ENCODE measurements around the gene KAT2A.
"Not testable (repeated sequence)": the region's sequence is repeated elsewhere in the genome, so short reads cannot be mapped to it uniquely, and the experiment has no call there.

The KAT2A gene

GRCh38 chr17:42143138-42143537 lies 22.0 kb upstream of the KAT2A start:
- DNase-seq (ENCODE audit: low spot score); H3K27me3 Mint-ChIP-seq (ENCODE audit: low read depth); H3K4me1 Mint-ChIP-seq (ENCODE audit: low read depth); H3K4me3 Mint-ChIP-seq; H3K27ac Mint-ChIP-seq; H3K9me3 Mint-ChIP-seq: not testable (repeated sequence)
- peaks cover 18% of the 10 kb centered on the region for H3K36me3 Mint-ChIP-seq (ENCODE audit: low read depth)

- H3K36me3 Mint-ChIP-seq (ENCODE audit: low read depth) = peaks cover 18% of the 10 kb centered on the region
- H3K4me1 Mint-ChIP-seq (ENCODE audit: low read depth) = peaks cover 4% of the 10 kb centered on the region
- no peak overlapping the region for H3K4me3 Mint-ChIP-seq
- no peaks in the 10 kb centered on the region for H3K27me3 Mint-ChIP-seq (ENCODE audit: low read depth)
- DNase-seq (ENCODE audit: low spot score) = no peak
- H3K9me3 Mint-ChIP-seq = no peaks in the 10 kb centered on the region
- H3K27ac Mint-ChIP-seq = no peak overlapping the region
Observed at GRCh38 chr17:42142371-42142896, 21.3 kb upstream of the KAT2A start.

- Mint-ChIP-seq H3K36me3 (ENCODE audit: low read depth) (peaks cover 17% of the 10 kb centered on the region), H3K27ac (no peak overlapping the region), H3K27me3 (ENCODE audit: low read depth) (no peaks in the 10 kb centered on the region), H3K4me1 (ENCODE audit: low read depth) (peaks cover 2% of the 10 kb centered on the region), H3K9me3 (no peaks in the 10 kb centered on the region), H3K4me3 (no peak overlapping the region)
- no peak for DNase-seq (ENCODE audit: low spot score)
Observed at GRCh38 chr17:42141382-42141781, 20.2 kb upstream of the KAT2A start.

GRCh38 chr17:42140690-42141089 lies 19.5 kb upstream of the KAT2A start:
- H3K9me3 Mint-ChIP-seq; H3K27ac Mint-ChIP-seq; H3K27me3 Mint-ChIP-seq (ENCODE audit: low read depth); H3K4me1 Mint-ChIP-seq (ENCODE audit: low read depth); H3K4me3 Mint-ChIP-seq; DNase-seq (ENCODE audit: low spot score): not testable (repeated sequence)
- peaks cover 18% of the 10 kb centered on the region for H3K36me3 Mint-ChIP-seq (ENCODE audit: low read depth)

GRCh38 chr17:42138749-42139492 lies 17.8 kb upstream of the KAT2A start:
- peaks cover 16% of the 10 kb centered on the region for H3K36me3 Mint-ChIP-seq (ENCODE audit: low read depth)
- no peak for DNase-seq (ENCODE audit: low spot score)
- H3K4me3 Mint-ChIP-seq = no peak overlapping the region
- no peaks in the 10 kb centered on the region for H3K27me3 Mint-ChIP-seq (ENCODE audit: low read depth)
- peaks cover 9% of the 10 kb centered on the region for H3K4me1 Mint-ChIP-seq (ENCODE audit: low read depth)
- H3K27ac Mint-ChIP-seq = no peak overlapping the region
- H3K9me3 Mint-ChIP-seq = no peaks in the 10 kb centered on the region

GRCh38 chr17:42136654-42137051 lies 15.5 kb upstream of the KAT2A start:
- H3K9me3 Mint-ChIP-seq = no peaks in the 10 kb centered on the region
- H3K4me1 Mint-ChIP-seq (ENCODE audit: low read depth) = peaks cover 22% of the 10 kb centered on the region
- no peak overlapping the region for H3K4me3 Mint-ChIP-seq
- no peak overlapping the region for H3K27ac Mint-ChIP-seq
- DNase-seq (ENCODE audit: low spot score) = no peak
- no peaks in the 10 kb centered on the region for H3K27me3 Mint-ChIP-seq (ENCODE audit: low read depth)
- H3K36me3 Mint-ChIP-seq (ENCODE audit: low read depth) = peaks cover 19% of the 10 kb centered on the region

- peak overlapping the region; percentile 5 for H3K27ac Mint-ChIP-seq
- peaks cover 24% of the 10 kb centered on the region for H3K4me1 Mint-ChIP-seq (ENCODE audit: low read depth)
- H3K36me3 Mint-ChIP-seq (ENCODE audit: low read depth) = peaks cover 16% of the 10 kb centered on the region
- H3K4me3 Mint-ChIP-seq = no peak overlapping the region
- DNase-seq (ENCODE audit: low spot score) = no peak
- H3K9me3 Mint-ChIP-seq = no peaks in the 10 kb centered on the region
- H3K27me3 Mint-ChIP-seq (ENCODE audit: low read depth) = no peaks in the 10 kb centered on the region
Observed at GRCh38 chr17:42135664-42136653, 14.8 kb upstream of the KAT2A start.

- H3K27ac Mint-ChIP-seq = no peak overlapping the region
- H3K4me3 Mint-ChIP-seq = no peak overlapping the region
- peaks cover 24% of the 10 kb centered on the region for H3K4me1 Mint-ChIP-seq (ENCODE audit: low read depth)
Observed at GRCh38 chr17:42135151-42135550, 14.0 kb upstream of the KAT2A start.

GRCh38 chr17:42133461-42134041 lies 12.4 kb upstream of the KAT2A start:
- DNase-seq (ENCODE audit: low spot score) = no peak
- no peak overlapping the region for H3K4me3 Mint-ChIP-seq
- peaks cover 22% of the 10 kb centered on the region for H3K36me3 Mint-ChIP-seq (ENCODE audit: low read depth)

More at GRCh38 chr17:42135151-42135550, 14.0 kb upstream of the KAT2A start:
- peaks cover 21% of the 10 kb centered on the region for H3K36me3 Mint-ChIP-seq (ENCODE audit: low read depth)
- no peaks in the 10 kb centered on the region for H3K27me3 Mint-ChIP-seq (ENCODE audit: low read depth)
- no peak for DNase-seq (ENCODE audit: low spot score)
- no peaks in the 10 kb centered on the region for H3K9me3 Mint-ChIP-seq

GRCh38 chr17:42132941-42133340 lies 11.8 kb upstream of the KAT2A start:
- Mint-ChIP-seq H3K4me3 (peak overlapping the region; percentile 39), H3K9me3 (no peaks in the 10 kb centered on the region), H3K4me1 (ENCODE audit: low read depth) (peaks cover 24% of the 10 kb centered on the region), H3K36me3 (ENCODE audit: low read depth) (peaks cover 27% of the 10 kb centered on the region), H3K27ac (peak overlapping the region; percentile 65), H3K27me3 (ENCODE audit: low read depth) (no peaks in the 10 kb centered on the region)
- DNase-seq (ENCODE audit: low spot score) = peak; percentile 33

More at GRCh38 chr17:42133461-42134041, 12.4 kb upstream of the KAT2A start:
- peaks cover 24% of the 10 kb centered on the region for H3K4me1 Mint-ChIP-seq (ENCODE audit: low read depth)
- no peaks in the 10 kb centered on the region for H3K9me3 Mint-ChIP-seq
- no peaks in the 10 kb centered on the region for H3K27me3 Mint-ChIP-seq (ENCODE audit: low read depth)
- H3K27ac Mint-ChIP-seq = peak overlapping the region; percentile 65

GRCh38 chr17:42131981-42132432 lies 10.8 kb upstream of the KAT2A start:
- H3K4me3 Mint-ChIP-seq = no peak overlapping the region

GRCh38 chr17:42131232-42131631 lies 10.1 kb upstream of the KAT2A start:
- no peak for DNase-seq (ENCODE audit: low spot score)
- peak overlapping the region; percentile 2 for H3K27ac Mint-ChIP-seq
- no peaks in the 10 kb centered on the region for H3K9me3 Mint-ChIP-seq
- H3K36me3 Mint-ChIP-seq (ENCODE audit: low read depth) = peaks cover 37% of the 10 kb centered on the region
- peaks cover 24% of the 10 kb centered on the region for H3K4me1 Mint-ChIP-seq (ENCODE audit: low read depth)
- H3K4me3 Mint-ChIP-seq = no peak overlapping the region
- no peaks in the 10 kb centered on the region for H3K27me3 Mint-ChIP-seq (ENCODE audit: low read depth)

More at GRCh38 chr17:42131981-42132432, 10.8 kb upstream of the KAT2A start:
- Mint-ChIP-seq H3K27ac (no peak overlapping the region), H3K4me1 (ENCODE audit: low read depth) (peaks cover 24% of the 10 kb centered on the region), H3K9me3 (no peaks in the 10 kb centered on the region), H3K27me3 (ENCODE audit: low read depth) (no peaks in the 10 kb centered on the region), H3K36me3 (ENCODE audit: low read depth) (peaks cover 31% of the 10 kb centered on the region)
- DNase-seq (ENCODE audit: low spot score) = no peak

GRCh38 chr17:42130310-42130936 lies 9.3 kb upstream of the KAT2A start:
- Mint-ChIP-seq H3K27me3 (ENCODE audit: low read depth) (no peaks in the 10 kb centered on the region), H3K4me1 (ENCODE audit: low read depth) (peaks cover 18% of the 10 kb centered on the region), H3K27ac (no peak overlapping the region), H3K4me3 (no peak overlapping the region), H3K36me3 (ENCODE audit: low read depth) (peaks cover 40% of the 10 kb centered on the region), H3K9me3 (no peaks in the 10 kb centered on the region)
- DNase-seq (ENCODE audit: low spot score) = no peak
